DOHH2 (cell line): ENCODE data around the gene RBKS.
"Not testable (repeated sequence)": the region's sequence is repeated elsewhere in the genome, so short reads cannot be mapped to it uniquely, and the experiment has no call there.

Experiments used
- H3F3A ChIP-seq: fragments of 200-600 bp; sonication (generic), shearing (Covaris generic); 2 replicates; pipeline ENCODE4 v1.6.0; 2016; ENCODE audit warnings: antibody characterized with exemption, mild to moderate bottlenecking; ENCODE audit not compliant: control insufficient read depth, insufficient read depth
- H3K27ac ChIP-seq: fragments of 200-600 bp; sonication (generic); 2 replicates; pipeline ENCODE4 v1.5.1; 2014; ENCODE audit warnings: low read depth, mild to moderate bottlenecking, low read length, moderate library complexity
- H3K27me3 ChIP-seq: fragments of 200-600 bp; sonication (generic); 2 replicates; pipeline ENCODE4 v1.6.1; 2014; ENCODE audit warnings: mild to moderate bottlenecking, low read length, mixed read lengths; ENCODE audit not compliant: control insufficient read depth
- H3K36me3 ChIP-seq: fragments of 200-600 bp; sonication (generic); 2 replicates; pipeline ENCODE4 v1.6.1; 2014; ENCODE audit warnings: mild to moderate bottlenecking, low read length, moderate library complexity, mixed read lengths; ENCODE audit not compliant: control insufficient read depth
- H3K4me1 ChIP-seq: fragments of 200-600 bp; sonication (generic); 2 replicates; pipeline ENCODE4 v1.6.1; 2014; ENCODE audit warnings: mild to moderate bottlenecking, low read length, mixed read lengths; ENCODE audit not compliant: control insufficient read depth
- H3K4me2 ChIP-seq: fragments of 200-600 bp; sonication (generic); 2 replicates; pipeline ENCODE4 v1.6.0; 2014; ENCODE audit warnings: mild to moderate bottlenecking, low read length, moderate library complexity
- H3K4me3 ChIP-seq: fragments of 200-600 bp; sonication (generic); 2 replicates; pipeline ENCODE4 v1.5.1; 2014; ENCODE audit warnings: mild to moderate bottlenecking, low read length, mixed read lengths
- H3K79me2 ChIP-seq: fragments of 200-600 bp; sonication (generic); 2 replicates; pipeline ENCODE4 v1.6.1; 2014; ENCODE audit warnings: mild to moderate bottlenecking, low read length, mixed read lengths; ENCODE audit not compliant: control insufficient read depth
- H3K9me2 ChIP-seq: fragments of 200-600 bp; sonication (generic); replicated peaks from 2 replicates; pipeline ENCODE4 v1.6.1; 2014; ENCODE audit warnings: mild to moderate bottlenecking, low read length, mixed read lengths; ENCODE audit not compliant: control insufficient read depth
- H3K9me3 ChIP-seq: fragments of 200-600 bp; sonication (generic); 2 replicates; pipeline ENCODE4 v1.6.1; 2014; ENCODE audit warnings: antibody characterized with exemption, low read length, mixed read lengths; ENCODE audit not compliant: control insufficient read depth, insufficient read depth
- H4K20me1 ChIP-seq: fragments of 200-600 bp; sonication (generic); 2 replicates; pipeline ENCODE4 v1.6.0; 2014; ENCODE audit warnings: low read depth, mild to moderate bottlenecking, antibody characterized with exemption, low read length, moderate library complexity; ENCODE audit not compliant: control insufficient read depth, insufficient read depth
- CTCF ChIP-seq: fragments of 200-600 bp; sonication (generic); IDR thresholded peaks from one replicate; pipeline ENCODE4 v1.5.1; 2014; ENCODE audit warnings: antibody characterized with exemption, mild to moderate bottlenecking, low read depth, low read length; ENCODE audit not compliant: poor library complexity, severe bottlenecking
- EZH2phosphoT487 ChIP-seq: fragments of 200-600 bp; sonication (generic); IDR thresholded peaks from 2 replicates; pipeline ENCODE4 v1.6.1; 2017; ENCODE audit warnings: borderline replicate concordance, mild to moderate bottlenecking, antibody characterized with exemption, low read length, moderate library complexity, mixed read lengths

The RBKS gene

GRCh38 chr2:27752551-27753237 is 137.5 kb downstream of the RBKS start:
- Histone ChIP-seq H3K4me1 (no peaks in the 10 kb centered on the region), H3F3A (no peaks in the 10 kb centered on the region), H3K27me3 (peaks cover 2% of the 10 kb centered on the region), H3K79me2 (no peaks in the 10 kb centered on the region), H4K20me1 (no peaks in the 10 kb centered on the region), H3K27ac (no peak overlapping the region), H3K9me3 (no peaks in the 10 kb centered on the region), H3K9me2 (no peaks in the 10 kb centered on the region), H3K4me2 (no peak overlapping the region), H3K4me3 (no peak overlapping the region), H3K36me3 (no peaks in the 10 kb centered on the region)
- TF ChIP-seq EZH2phosphoT487 (no peak), CTCF (no peak)

GRCh38 chr2:27751377-27751776 is 138.8 kb downstream of the RBKS start:
- H3K4me3 ChIP-seq = no peak overlapping the region
- peaks cover 10% of the 10 kb centered on the region for H3K27me3 ChIP-seq
- no peaks in the 10 kb centered on the region for H3K9me2 ChIP-seq
- no peaks in the 10 kb centered on the region for H3K79me2 ChIP-seq
- H3K27ac ChIP-seq = no peak overlapping the region
- no peaks in the 10 kb centered on the region for H3K36me3 ChIP-seq
- TF ChIP-seq EZH2phosphoT487 (no peak), CTCF (no peak)
- H3K4me2 ChIP-seq = no peak overlapping the region
- H3K4me1 ChIP-seq = no peaks in the 10 kb centered on the region
- H4K20me1 ChIP-seq = no peaks in the 10 kb centered on the region
- no peaks in the 10 kb centered on the region for H3K9me3 ChIP-seq
- H3F3A ChIP-seq = no peaks in the 10 kb centered on the region

- H3K27me3 ChIP-seq = peaks cover 11% of the 10 kb centered on the region
- H3F3A ChIP-seq, H3K4me1 ChIP-seq, H3K9me2 ChIP-seq, H4K20me1 ChIP-seq, H3K9me3 ChIP-seq, H3K4me2 ChIP-seq, H3K36me3 ChIP-seq, H3K79me2 ChIP-seq, H3K4me3 ChIP-seq, H3K27ac ChIP-seq: not testable (repeated sequence)
Observed at GRCh38 chr2:27748803-27749554, 141.2 kb downstream of the RBKS start.

- H3K9me3 ChIP-seq = no peaks in the 10 kb centered on the region
- no peak for TF ChIP-seq EZH2phosphoT487
- no peak for TF ChIP-seq CTCF
Observed at GRCh38 chr2:27747827-27748352, 142.3 kb downstream of the RBKS start.

More at GRCh38 chr2:27747827-27748352, 142.3 kb downstream of the RBKS start:
- Histone ChIP-seq H3K4me1 (no peaks in the 10 kb centered on the region), H3K79me2 (no peaks in the 10 kb centered on the region), H4K20me1 (no peaks in the 10 kb centered on the region), H3K27me3 (peaks cover 11% of the 10 kb centered on the region), H3K27ac (no peak overlapping the region), H3K4me3 (no peak overlapping the region), H3K4me2 (no peak overlapping the region), H3K9me2 (no peaks in the 10 kb centered on the region), H3K36me3 (no peaks in the 10 kb centered on the region), H3F3A (no peaks in the 10 kb centered on the region)
